ENCODE measurements around the gene SCAMP4.

Gene SCAMP4

DNA sequence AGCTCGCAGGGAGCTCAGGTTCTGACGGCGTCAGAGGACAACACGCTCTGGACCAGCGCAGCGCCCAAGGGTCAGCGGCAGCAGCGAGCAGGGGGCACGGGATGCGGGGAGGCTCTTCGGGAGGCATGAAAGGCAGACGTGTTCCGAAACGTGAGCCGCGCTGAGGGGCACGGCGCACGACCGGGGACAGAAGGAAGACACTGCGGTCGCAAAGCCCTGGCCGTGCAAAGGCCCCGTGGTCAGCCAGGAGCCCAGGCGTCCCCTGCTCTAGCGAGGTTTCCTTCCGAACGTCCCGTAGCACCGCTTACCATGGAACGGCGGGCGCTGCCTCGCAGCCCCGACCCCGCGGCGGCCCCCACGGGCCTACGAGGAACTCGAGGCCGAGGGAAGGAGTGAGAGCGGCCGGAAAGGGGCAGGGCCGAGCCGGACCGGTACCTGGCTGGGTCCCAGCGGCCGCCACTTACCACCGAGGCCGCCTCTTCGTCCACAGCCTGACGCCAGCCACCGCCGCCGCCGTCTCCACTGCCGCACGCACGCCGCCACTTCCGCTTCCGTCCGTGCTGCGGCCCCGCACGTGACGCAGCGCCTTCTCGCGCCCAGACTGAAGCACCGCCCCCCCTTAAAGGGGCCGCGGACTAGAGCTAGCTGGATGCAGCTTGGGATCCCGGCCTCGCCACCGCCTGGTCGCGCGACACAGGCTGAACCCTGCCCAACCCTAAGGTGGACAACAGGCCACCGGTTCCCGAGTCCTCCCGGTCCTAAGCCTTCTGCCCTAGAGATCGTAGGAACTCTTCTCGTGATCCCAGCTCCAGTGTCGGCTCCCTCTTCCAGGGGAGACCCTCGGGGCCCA, 29.3 kb upstream of the SCAMP4 start (continued):
- TF ChIP-seq ZNF785 (tag by site-specific recombination; IDR thresholded peaks at IDR 0.05), result no peak
- TF ChIP-seq PRDM4 (tag by site-specific recombination; IDR thresholded peaks at IDR 0.05), result no peak
- no peak; the same call in 1 of the 2 replicates for TF ChIP-seq ZNF561 (tag by site-specific recombination; IDR thresholded peaks at IDR 0.05; ENCODE audit: borderline replicate concordance)
- TF ChIP-seq ZNF175 (tag by site-specific recombination; IDR thresholded peaks at IDR 0.05), result no peak
- peak; percentile 30; the same call in 1 of the 2 replicates for TF ChIP-seq ZNF10 (tag by site-specific recombination; IDR thresholded peaks at IDR 0.05)
- TF ChIP-seq ZNF23 (tag by site-specific recombination; IDR thresholded peaks at IDR 0.05; ENCODE audit: borderline replicate concordance), result no peak
- peak; percentile 86 for TF ChIP-seq ZNF335 (tag by site-specific recombination; conservative IDR thresholded peaks at IDR 0.05)
- no peak for TF ChIP-seq ZNF132 (tag by site-specific recombination; IDR thresholded peaks at IDR 0.05; ENCODE audit: borderline replicate concordance)
- no peak for TF ChIP-seq ZNF571 (tag by site-specific recombination; IDR thresholded peaks at IDR 0.05)
- no peak for TF ChIP-seq IKZF3 (tag by site-specific recombination; IDR thresholded peaks at IDR 0.05)
- peak; percentile 50 for TF ChIP-seq GLIS2 (tag by site-specific recombination; IDR thresholded peaks at IDR 0.05)
- no peak for TF ChIP-seq ZNF654 (tag by site-specific recombination; IDR thresholded peaks at IDR 0.05; ENCODE audit: low read depth)
- TF ChIP-seq ZNF473 (tag by site-specific recombination; IDR thresholded peaks at IDR 0.05), result no peak
- peak; percentile 94 for TF ChIP-seq SP2 (tag by site-specific recombination; IDR thresholded peaks at IDR 0.05)
- TF ChIP-seq KLF1 (tag by site-specific recombination; IDR thresholded peaks at IDR 0.05), result peak; percentile 49
- no peak for TF ChIP-seq ZNF510 (tag by site-specific recombination; IDR thresholded peaks at IDR 0.05; ENCODE audit: insufficient replicate concordance)
- TF ChIP-seq, protein P1, sequence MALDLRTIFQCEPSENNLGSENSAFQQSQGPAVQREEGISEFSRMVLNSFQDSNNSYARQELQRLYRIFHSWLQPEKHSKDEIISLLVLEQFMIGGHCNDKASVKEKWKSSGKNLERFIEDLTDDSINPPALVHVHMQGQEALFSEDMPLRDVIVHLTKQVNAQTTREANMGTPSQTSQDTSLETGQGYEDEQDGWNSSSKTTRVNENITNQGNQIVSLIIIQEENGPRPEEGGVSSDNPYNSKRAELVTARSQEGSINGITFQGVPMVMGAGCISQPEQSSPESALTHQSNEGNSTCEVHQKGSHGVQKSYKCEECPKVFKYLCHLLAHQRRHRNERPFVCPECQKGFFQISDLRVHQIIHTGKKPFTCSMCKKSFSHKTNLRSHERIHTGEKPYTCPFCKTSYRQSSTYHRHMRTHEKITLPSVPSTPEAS (tag by site-specific recombination; IDR thresholded peaks at IDR 0.05), result peak; percentile 25; the same call in 1 of the 2 replicates
- TF ChIP-seq ZNF560 (tag by site-specific recombination; IDR thresholded peaks at IDR 0.05; ENCODE audit: borderline replicate concordance), result no peak
- peak; percentile 69 for TF ChIP-seq ZNF76 (tag by site-specific recombination; IDR thresholded peaks at IDR 0.05; ENCODE audit: borderline replicate concordance, low read depth)
- no peak for TF ChIP-seq ZNF157 (tag by site-specific recombination; IDR thresholded peaks at IDR 0.05)
- no peak for TF ChIP-seq ZNF514 (tag by site-specific recombination; IDR thresholded peaks at IDR 0.05)
- peak; percentile 62; the same call in 1 of the 2 replicates for TF ChIP-seq ZFP37 (tag by site-specific recombination; IDR thresholded peaks at IDR 0.05)
- TF ChIP-seq ZNF530 (tag by site-specific recombination; IDR thresholded peaks at IDR 0.05; ENCODE audit: low read depth), result no peak
- peak; percentile 37; the same call in 1 of the 2 replicates for TF ChIP-seq ZNF341 (tag by site-specific recombination; IDR thresholded peaks at IDR 0.05; ENCODE audit: low read depth)
- peak; percentile 86 for TF ChIP-seq ZNF600 (tag by site-specific recombination; IDR thresholded peaks at IDR 0.05)
- no peak for TF ChIP-seq PRDM1 (tag by site-specific recombination; IDR thresholded peaks at IDR 0.05)
- peak; percentile 75 for TF ChIP-seq ZNF24 (tag by site-specific recombination; IDR thresholded peaks at IDR 0.05)
- TF ChIP-seq GLI4 (tag by site-specific recombination; IDR thresholded peaks at IDR 0.05), result peak; percentile 60; the same call in 1 of the 2 replicates
- peak; percentile 64 for TF ChIP-seq ZNF843 (tag by site-specific recombination; IDR thresholded peaks at IDR 0.05)
- TF ChIP-seq ZNF404 (tag by site-specific recombination; IDR thresholded peaks at IDR 0.05), result no peak
- TF ChIP-seq ZNF692 (tag by site-specific recombination; IDR thresholded peaks at IDR 0.05), result peak; percentile 99
- TF ChIP-seq ZNF555 (tag by site-specific recombination; conservative IDR thresholded peaks at IDR 0.05), result no peak
- TF ChIP-seq SP7 (tag by site-specific recombination; IDR thresholded peaks at IDR 0.05), result peak; percentile 76
- TF ChIP-seq ZBTB49 (tag by site-specific recombination; IDR thresholded peaks at IDR 0.05; ENCODE audit: low read depth), result no peak

All from HEK293 (cell line).